OCI-LY1 (cell line): Measurements from ENCODE around the gene USP17L28.
"Not testable (repeated sequence)": the region's sequence is repeated elsewhere in the genome, so short reads cannot be mapped to it uniquely, and the experiment has no call there.

Experiments used
- H2AFZ ChIP-seq: fragments of 200-600 bp; sonication (generic), shearing (Covaris generic); 2 replicates; pipeline ENCODE4 v1.6.0; 2014; ENCODE audit warnings: antibody characterized with exemption, mild to moderate bottlenecking, low read length
- H3F3A ChIP-seq: fragments of 200-600 bp; sonication (generic), shearing (Covaris generic); 2 replicates; pipeline ENCODE4 v1.6.0; 2014; ENCODE audit warnings: mild to moderate bottlenecking, antibody characterized with exemption, low read length, moderate library complexity; ENCODE audit not compliant: insufficient read depth
- H3K27ac ChIP-seq: fragments of 200-600 bp; sonication (generic); 2 replicates; pipeline ENCODE4 v1.5.1; 2014; ENCODE audit warnings: low read length, mixed run types, mild to moderate bottlenecking, low read depth; ENCODE audit not compliant: poor library complexity, severe bottlenecking
- H3K27me3 ChIP-seq: fragments of 200-600 bp; sonication (generic); 2 replicates; pipeline ENCODE4 v1.6.0; 2014; ENCODE audit warnings: antibody characterized with exemption, mild to moderate bottlenecking, low read length, moderate library complexity; ENCODE audit not compliant: insufficient read depth
- H3K36me3 ChIP-seq: fragments of 200-600 bp; sonication (generic); 2 replicates; pipeline ENCODE4 v1.6.1; 2014; ENCODE audit warnings: mild to moderate bottlenecking, antibody characterized with exemption, low read length, moderate library complexity, mixed read lengths; ENCODE audit not compliant: insufficient read depth
- H3K4me1 ChIP-seq: fragments of 200-600 bp; sonication (generic); 2 replicates; pipeline ENCODE4 v1.5.1; 2014; ENCODE audit warnings: mild to moderate bottlenecking, low read length, moderate library complexity; ENCODE audit not compliant: insufficient read depth, severe bottlenecking
- H3K4me2 ChIP-seq: fragments of 200-600 bp; sonication (generic), shearing (Covaris generic); 2 replicates; pipeline ENCODE4 v1.6.1; 2014; ENCODE audit warnings: low read length
- H3K4me3 ChIP-seq: fragments of 200-600 bp; sonication (generic); 2 replicates; pipeline ENCODE4 v1.5.1; 2014; ENCODE audit warnings: low read length, low read depth, mild to moderate bottlenecking, mixed read lengths; ENCODE audit not compliant: poor library complexity, severe bottlenecking
- H3K79me2 ChIP-seq: fragments of 200-600 bp; shearing (Covaris generic); 2 replicates; pipeline ENCODE4 v1.6.1; 2016; ENCODE audit warnings: mixed run types, low read length, mixed read lengths; ENCODE audit not compliant: insufficient read depth
- H3K9ac ChIP-seq: fragments of 200-600 bp; sonication (generic), shearing (Covaris generic); 2 replicates; pipeline ENCODE4 v1.6.1; 2014; ENCODE audit warnings: mild to moderate bottlenecking, low read length, mixed read lengths
- H3K9me2 ChIP-seq: fragments of 200-600 bp; sonication (generic), shearing (Covaris generic); 2 replicates; pipeline ENCODE4 v1.6.1; 2014; ENCODE audit warnings: low read depth, mild to moderate bottlenecking, low read length, mixed read lengths
- H3K9me3 ChIP-seq: fragments of 200-600 bp; shearing (Covaris generic); 2 replicates; pipeline ENCODE4 v1.6.1; 2014; ENCODE audit warnings: low read length, mixed read lengths
- H4K20me1 ChIP-seq: fragments of 200-600 bp; sonication (generic), shearing (Covaris generic); 2 replicates; pipeline ENCODE4 v1.6.0; 2016; ENCODE audit warnings: mild to moderate bottlenecking, low read length; ENCODE audit not compliant: insufficient read depth

The USP17L28 gene

DNA sequence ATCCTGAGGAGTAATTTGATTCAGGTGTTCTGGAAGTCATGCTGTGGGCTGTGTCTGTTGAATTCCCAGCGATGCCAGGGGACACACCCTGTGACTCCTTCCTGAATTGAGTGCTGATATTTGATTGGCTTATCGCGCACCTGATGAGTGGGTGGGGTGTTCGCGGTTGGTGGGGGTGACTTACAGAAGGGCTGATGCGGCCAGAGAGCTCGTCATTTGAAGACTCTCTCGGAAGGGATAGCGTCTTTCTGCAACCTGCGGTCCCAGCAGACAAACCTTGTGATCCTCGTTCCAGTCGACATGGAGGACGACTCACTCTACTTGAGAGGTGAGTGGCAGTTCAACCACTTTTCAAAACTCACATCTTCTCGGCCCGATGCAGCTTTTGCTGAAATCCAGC lies at the start of gene USP17L28:
Gene USP17L28, plus strand, starts transcription at position 301 of the 400 bp plus-strand sequence. Its CDS starts 0 bp downstream, at position 301.
- H3K27me3 ChIP-seq, H3K4me1 ChIP-seq, H3K4me2 ChIP-seq, H3K4me3 ChIP-seq, H3K79me2 ChIP-seq, H3K27ac ChIP-seq, H3K9me3 ChIP-seq, H4K20me1 ChIP-seq, H3F3A ChIP-seq, H2AFZ ChIP-seq, H3K9me2 ChIP-seq, H3K36me3 ChIP-seq, H3K9ac ChIP-seq: not testable (repeated sequence)

DNA sequence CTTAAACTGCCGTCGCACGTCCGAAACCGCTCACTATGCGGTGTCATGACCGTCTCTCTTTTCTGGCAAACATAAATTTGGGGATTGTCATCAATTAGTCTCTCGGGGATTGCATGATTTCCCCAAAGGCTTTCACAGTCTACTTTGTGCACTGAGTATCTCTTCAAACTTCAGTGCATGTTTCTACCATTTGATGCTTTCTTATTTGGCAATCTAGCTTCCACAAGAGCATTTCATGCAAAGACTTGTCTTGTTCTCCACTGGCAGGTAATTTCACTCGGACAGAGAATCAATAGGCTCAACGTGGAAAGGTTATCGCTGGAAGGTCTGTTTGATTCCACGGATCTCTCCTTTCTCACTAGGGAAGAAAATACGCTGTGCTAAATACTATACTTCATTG lies 24.5 kb upstream of the USP17L28 start:
- not testable (repeated sequence) for H2AFZ ChIP-seq, H3K9me2 ChIP-seq, H3F3A ChIP-seq, H4K20me1 ChIP-seq, H3K4me3 ChIP-seq, H3K27ac ChIP-seq, H3K79me2 ChIP-seq, H3K27me3 ChIP-seq, H3K4me1 ChIP-seq, H3K9ac ChIP-seq, H3K36me3 ChIP-seq, H3K9me3 ChIP-seq, H3K4me2 ChIP-seq

DNA sequence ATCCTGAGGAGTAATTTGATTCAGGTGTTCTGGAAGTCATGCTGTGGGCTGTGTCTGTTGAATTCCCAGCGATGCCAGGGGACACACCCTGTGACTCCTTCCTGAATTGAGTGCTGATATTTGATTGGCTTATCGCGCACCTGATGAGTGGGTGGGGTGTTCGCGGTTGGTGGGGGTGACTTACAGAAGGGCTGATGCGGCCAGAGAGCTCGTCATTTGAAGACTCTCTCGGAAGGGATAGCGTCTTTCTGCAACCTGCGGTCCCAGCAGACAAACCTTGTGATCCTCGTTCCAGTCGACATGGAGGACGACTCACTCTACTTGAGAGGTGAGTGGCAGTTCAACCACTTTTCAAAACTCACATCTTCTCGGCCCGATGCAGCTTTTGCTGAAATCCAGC lies 23.8 kb upstream of the USP17L28 start, which contains the start of gene USP17L24:
Gene USP17L24, plus strand, starts transcription at position 301 of the 400 bp plus-strand sequence. Its CDS starts 0 bp downstream, at position 301.
- H3K79me2 ChIP-seq, H3K9ac ChIP-seq, H3K4me2 ChIP-seq, H3K9me3 ChIP-seq, H3K36me3 ChIP-seq, H3K4me1 ChIP-seq, H3K27ac ChIP-seq, H3K9me2 ChIP-seq, H3F3A ChIP-seq, H3K27me3 ChIP-seq, H2AFZ ChIP-seq, H4K20me1 ChIP-seq, H3K4me3 ChIP-seq: not testable (repeated sequence)

DNA sequence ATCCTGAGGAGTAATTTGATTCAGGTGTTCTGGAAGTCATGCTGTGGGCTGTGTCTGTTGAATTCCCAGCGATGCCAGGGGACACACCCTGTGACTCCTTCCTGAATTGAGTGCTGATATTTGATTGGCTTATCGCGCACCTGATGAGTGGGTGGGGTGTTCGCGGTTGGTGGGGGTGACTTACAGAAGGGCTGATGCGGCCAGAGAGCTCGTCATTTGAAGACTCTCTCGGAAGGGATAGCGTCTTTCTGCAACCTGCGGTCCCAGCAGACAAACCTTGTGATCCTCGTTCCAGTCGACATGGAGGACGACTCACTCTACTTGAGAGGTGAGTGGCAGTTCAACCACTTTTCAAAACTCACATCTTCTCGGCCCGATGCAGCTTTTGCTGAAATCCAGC lies 19.1 kb upstream of the USP17L28 start, which contains the start of gene USP17L25:
Gene USP17L25, plus strand, starts transcription at position 301 of the 400 bp plus-strand sequence. Its CDS starts 0 bp downstream, at position 301.
- H3K27ac ChIP-seq, H2AFZ ChIP-seq, H3K4me3 ChIP-seq, H4K20me1 ChIP-seq, H3K9me2 ChIP-seq, H3K79me2 ChIP-seq, H3K36me3 ChIP-seq, H3K9ac ChIP-seq, H3K4me2 ChIP-seq, H3K4me1 ChIP-seq, H3K9me3 ChIP-seq, H3F3A ChIP-seq, H3K27me3 ChIP-seq: not testable (repeated sequence)

DNA sequence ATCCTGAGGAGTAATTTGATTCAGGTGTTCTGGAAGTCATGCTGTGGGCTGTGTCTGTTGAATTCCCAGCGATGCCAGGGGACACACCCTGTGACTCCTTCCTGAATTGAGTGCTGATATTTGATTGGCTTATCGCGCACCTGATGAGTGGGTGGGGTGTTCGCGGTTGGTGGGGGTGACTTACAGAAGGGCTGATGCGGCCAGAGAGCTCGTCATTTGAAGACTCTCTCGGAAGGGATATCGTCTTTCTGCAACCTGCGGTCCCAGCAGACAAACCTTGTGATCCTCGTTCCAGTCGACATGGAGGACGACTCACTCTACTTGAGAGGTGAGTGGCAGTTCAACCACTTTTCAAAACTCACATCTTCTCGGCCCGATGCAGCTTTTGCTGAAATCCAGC lies 14.3 kb upstream of the USP17L28 start, which contains the start of gene USP17L26:
Gene USP17L26, plus strand, starts transcription at position 301 of the 400 bp plus-strand sequence. Its CDS starts 0 bp downstream, at position 301.
- not testable (repeated sequence) for H3F3A ChIP-seq, H3K36me3 ChIP-seq, H3K27me3 ChIP-seq, H3K9me3 ChIP-seq, H3K4me3 ChIP-seq, H3K79me2 ChIP-seq, H2AFZ ChIP-seq, H3K4me1 ChIP-seq, H3K4me2 ChIP-seq, H3K9ac ChIP-seq, H4K20me1 ChIP-seq, H3K9me2 ChIP-seq, H3K27ac ChIP-seq

DNA sequence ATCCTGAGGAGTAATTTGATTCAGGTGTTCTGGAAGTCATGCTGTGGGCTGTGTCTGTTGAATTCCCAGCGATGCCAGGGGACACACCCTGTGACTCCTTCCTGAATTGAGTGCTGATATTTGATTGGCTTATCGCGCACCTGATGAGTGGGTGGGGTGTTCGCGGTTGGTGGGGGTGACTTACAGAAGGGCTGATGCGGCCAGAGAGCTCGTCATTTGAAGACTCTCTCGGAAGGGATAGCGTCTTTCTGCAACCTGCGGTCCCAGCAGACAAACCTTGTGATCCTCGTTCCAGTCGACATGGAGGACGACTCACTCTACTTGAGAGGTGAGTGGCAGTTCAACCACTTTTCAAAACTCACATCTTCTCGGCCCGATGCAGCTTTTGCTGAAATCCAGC lies 9.6 kb upstream of the USP17L28 start, which contains the start of gene USP17L5:
Gene USP17L5, plus strand, starts transcription at position 301 of the 400 bp plus-strand sequence. Its CDS starts 0 bp downstream, at position 301.
- not testable (repeated sequence) for H3K9me3 ChIP-seq, H3K27me3 ChIP-seq, H3K9ac ChIP-seq, H3K27ac ChIP-seq, H3K4me1 ChIP-seq, H2AFZ ChIP-seq, H3F3A ChIP-seq, H3K36me3 ChIP-seq, H3K79me2 ChIP-seq, H4K20me1 ChIP-seq, H3K4me3 ChIP-seq, H3K9me2 ChIP-seq, H3K4me2 ChIP-seq

- not testable (repeated sequence) for H4K20me1 ChIP-seq, H3K4me2 ChIP-seq, H3K9me2 ChIP-seq, H3K79me2 ChIP-seq, H3K9ac ChIP-seq, H3K27ac ChIP-seq, H3K36me3 ChIP-seq, H3K9me3 ChIP-seq, H3K27me3 ChIP-seq, H3F3A ChIP-seq, H3K4me1 ChIP-seq, H3K4me3 ChIP-seq, H2AFZ ChIP-seq
These were observed 4.8 kb upstream of the USP17L28 start, which contains the start of gene USP17L27 for GRCh38 chr4:9343848-9344247. USP17L27 (plus strand) TSS chr4:9344148; CDS start chr4:9344148, 0 bp downstream.

- H3K4me3 ChIP-seq, result not testable (repeated sequence)
These were observed 2.2 kb downstream of the USP17L28 start for GRCh38 chr4:9350866-9351265.

More at GRCh38 chr4:9350866-9351265, 2.2 kb downstream of the USP17L28 start:
- not testable (repeated sequence) for H3K79me2 ChIP-seq, H3K9me2 ChIP-seq, H3K27me3 ChIP-seq, H3K4me1 ChIP-seq, H3K9me3 ChIP-seq, H3K9ac ChIP-seq, H2AFZ ChIP-seq, H3F3A ChIP-seq, H3K4me2 ChIP-seq, H3K27ac ChIP-seq, H3K36me3 ChIP-seq, H4K20me1 ChIP-seq
